Spleen (tissue), 7 donors: ENCODE measurements around the gene CD55.

Source experiments
- CTCF ChIP-seq, 11 experiments: fragments of 200-600 bp in 7 of 11; fragments of 450-650 bp in 4 of 11; sonication (generic) in 4 of 11; IDR thresholded peaks in 8 of 11; conservative IDR thresholded peaks in 3 of 11; 1 replicate in 7 of 11; 2 replicates in 4 of 11; pipeline versions ENCODE4 v1.4.0 to v1.8.0; 2016 to 2021; ENCODE audit warnings: antibody characterized with exemption in 11 of 11, inconsistent platforms in 4 of 11, mild to moderate bottlenecking in 1 of 11
- POLR2A ChIP-seq, 3 donors: fragments of 450-650 bp; IDR thresholded peaks; one replicate each; pipeline ENCODE4 v1.5.1; 2017; ENCODE audit warnings: antibody characterized with exemption in 3 of 3, mild to moderate bottlenecking in 1 of 3
- POLR2AphosphoS5 ChIP-seq, 3 donors: sonication (generic); formaldehyde crosslinking; IDR thresholded peaks; one replicate each; pipeline ENCODE4 v1.5.1; 2017; ENCODE audit warnings: antibody characterized with exemption in 3 of 3
- donor health status: DM: no; HTN: no; CAD: no; lungs with moderate emphysema.
- donor health status: DM: no; HTN: no; CAD: no.
- donor health status: DM: no; HTN: no; CAD: no.

- TF ChIP-seq CTCF (IDR thresholded peaks at IDR 0.05 in 8 of 11, conservative IDR thresholded peaks at IDR 0.05 in 3 of 11) (no peak), POLR2AphosphoS5 (IDR thresholded peaks at IDR 0.05) (peak in 1 of 3 donors; percentile 3), POLR2A (IDR thresholded peaks at IDR 0.05) (no peak)
Measured at GRCh38 chr1:207345644-207346477, 24.4 kb downstream of the CD55 start.
